Left lung (tissue), 10 donors: Measurements from ENCODE around the gene TRIM3. TPM values are rescaled to one million over a fixed set of nuclear protein-coding genes. Genes with fewer than 3 reads are reported as not detected.

Source experiments
- ATAC-seq: fragments of 200-7000 bp; cut with Tn5 transposase; one replicate; pipeline ENCODE4 v1.9.1; 2020; ENCODE audit warnings: moderate library complexity
- DNase-seq, 4 donors: peaks; one replicate each; pipeline ENCODE4 v3.0.0-alpha.2; 2013 to 2020
- H3K27ac ChIP-seq, 2 donors: fragments of 200-600 bp; sonication (generic) in 1 of 2; one replicate each; pipeline versions ENCODE4 v1.5.0 to v1.8.0; 2020 to 2021
- H3K27me3 ChIP-seq, 2 donors: fragments of 200-600 bp; sonication (generic) in 1 of 2; one replicate each; pipeline versions ENCODE4 v1.5.0 to v1.8.0; 2020 to 2021
- H3K36me3 ChIP-seq, 2 donors: fragments of 200-600 bp; sonication (generic) in 1 of 2; one replicate each; pipeline versions ENCODE4 v1.5.0 to v1.8.0; 2020 to 2021
- H3K4me1 ChIP-seq, 2 donors: fragments of 200-600 bp; one replicate each; pipeline ENCODE4 v1.8.0; 2021
- H3K4me3 ChIP-seq, 2 donors: fragments of 200-600 bp; sonication (generic) in 1 of 2; one replicate each; pipeline versions ENCODE4 v1.5.0 to v1.8.0; 2020 to 2021; ENCODE audit warnings: mild to moderate bottlenecking in 1 of 2
- H3K9me3 ChIP-seq, 2 donors: fragments of 200-600 bp; sonication (generic) in 1 of 2; one replicate each; pipeline versions ENCODE4 v1.5.0 to v1.8.0; 2020 to 2021
- CTCF ChIP-seq, 2 donors: fragments of 200-600 bp; sonication (generic) in 1 of 2; IDR thresholded peaks; one replicate each; pipeline versions ENCODE4 v1.5.0 to v1.8.0; 2021; ENCODE audit warnings: antibody characterized with exemption in 2 of 2
- intact Hi-C, 2 donors: fragments of 100-400 bp; cut with DNase I; formaldehyde crosslinking; loops; one replicate each; pipeline versions ENCODE4 v1.11.2 to v1.14.2; 2022
- polyA plus RNA-seq, 6 donors: library from polyadenylated mRNA; unstranded; fragments of 120-200 nt; gene quantifications; one replicate each; pipeline ENCODE4 v1.2.1, GENCODE V29; 2013; ENCODE audit not compliant: insufficient read length in 6 of 6
- total RNA-seq, 2 donors: library from RNA; stranded (reverse); fragmentation: NEBNext Ultra II Directional; extraction: Animal tissue kit (Norgen Biotek cat#: 25700); gene quantifications; one replicate each; pipeline ENCODE4 v1.2.1, GENCODE V29; 2021
- donor health status: DM: no; HTN: yes; CAD: no.
- donor health status: DM: no; HTN: no; CAD: no.

Gene TRIM3
- total and polyA plus RNA-seq, 8 donors = 20.6 to 35.5 (median 24.5) TPM

DNA sequence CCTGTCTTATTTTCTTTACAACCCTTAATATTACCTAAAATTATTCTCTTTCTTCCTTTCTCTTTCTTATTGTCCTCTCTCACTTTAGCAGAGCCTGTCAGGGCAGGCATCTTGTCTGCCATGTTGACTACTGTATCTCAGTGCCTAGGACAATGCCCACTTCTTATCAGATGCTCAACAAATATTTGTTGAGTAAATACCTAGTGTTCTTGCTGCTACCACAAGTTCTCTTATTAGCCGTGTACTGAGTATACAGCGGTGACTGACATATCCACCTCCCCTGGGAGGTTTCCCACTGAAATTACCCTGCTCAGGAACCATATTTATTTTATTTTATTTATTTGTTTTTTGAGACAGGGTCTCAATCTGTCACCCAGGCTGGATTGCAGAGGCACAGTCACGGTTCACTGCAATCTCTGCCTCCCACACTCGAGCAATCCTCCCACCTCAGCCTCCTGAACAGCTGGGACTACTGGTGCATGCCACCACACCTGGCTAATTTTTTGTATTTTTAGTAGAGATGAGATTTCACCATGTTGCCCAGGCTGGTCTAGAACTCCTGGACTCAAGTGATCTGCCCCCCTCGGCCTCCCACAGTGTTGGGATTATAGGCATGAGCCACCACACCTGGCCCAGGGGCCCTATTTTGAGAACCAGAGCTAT, 39.6 kb downstream of the TRIM3 start:
- no peak for ATAC-seq
- Histone ChIP-seq H3K4me3 (no peak overlapping the region), H3K36me3 (no peaks in the 10 kb centered on the region), H3K27ac (no peak overlapping the region), H3K27me3 (no peaks in the 10 kb centered on the region), H3K9me3 (no peaks in the 10 kb centered on the region), H3K4me1 (no peaks in the 10 kb centered on the region)
- no peak for TF ChIP-seq CTCF (IDR thresholded peaks at IDR 0.05)
- intact Hi-C loops = loop anchor here in 1 of 2 donors (10.0 kb wide), 1 partner anchor 71 kb away; no protein-coding TSS in a partner anchor
- DNase-seq = no peak

DNA sequence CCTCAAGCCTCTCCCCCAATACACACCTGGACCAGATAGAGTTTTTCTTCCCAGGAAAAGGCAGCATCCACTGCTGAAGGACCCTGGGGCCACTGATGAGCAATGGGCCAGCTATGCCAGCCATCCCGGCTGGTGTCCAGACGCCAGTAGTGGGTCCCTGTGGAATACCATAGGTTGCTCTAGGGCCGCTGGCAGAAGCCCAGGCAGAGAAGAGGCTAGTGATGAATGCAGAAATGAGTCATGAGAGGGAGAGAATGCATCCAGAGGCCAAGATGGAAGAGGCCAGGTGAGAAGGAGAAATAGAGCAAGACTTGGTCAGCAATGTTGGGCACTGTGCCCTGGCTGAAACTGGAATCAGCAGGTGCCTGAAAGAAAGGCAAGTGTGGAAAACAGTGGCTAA, 41.9 kb downstream of the TRIM3 start:
- intact Hi-C loops = loop anchor here in 1 of 2 donors (10.0 kb wide), 1 partner anchor 73 kb away; no protein-coding TSS in a partner anchor
- Histone ChIP-seq H3K27ac (no peak overlapping the region), H3K27me3 (no peaks in the 10 kb centered on the region), H3K36me3 (no peaks in the 10 kb centered on the region), H3K9me3 (no peaks in the 10 kb centered on the region), H3K4me1 (no peaks in the 10 kb centered on the region), H3K4me3 (no peak overlapping the region)
- no peak for TF ChIP-seq CTCF (IDR thresholded peaks at IDR 0.05)
- no peak for DNase-seq
- no peak for ATAC-seq

GRCh38 chr11:6427516-6427915, 46.2 kb downstream of the TRIM3 start:
- ATAC-seq (no peak), DNase-seq (no peak)
- intact Hi-C loops = no loop called here
- Histone ChIP-seq H3K4me3 (no peak overlapping the region), H3K4me1 (no peaks in the 10 kb centered on the region), H3K36me3 (no peaks in the 10 kb centered on the region), H3K9me3 (no peaks in the 10 kb centered on the region), H3K27me3 (peaks cover 0 to 12% of the 10 kb centered on the region in 2 donors), H3K27ac (no peak overlapping the region)
- TF ChIP-seq CTCF (IDR thresholded peaks at IDR 0.05) = no peak

DNA sequence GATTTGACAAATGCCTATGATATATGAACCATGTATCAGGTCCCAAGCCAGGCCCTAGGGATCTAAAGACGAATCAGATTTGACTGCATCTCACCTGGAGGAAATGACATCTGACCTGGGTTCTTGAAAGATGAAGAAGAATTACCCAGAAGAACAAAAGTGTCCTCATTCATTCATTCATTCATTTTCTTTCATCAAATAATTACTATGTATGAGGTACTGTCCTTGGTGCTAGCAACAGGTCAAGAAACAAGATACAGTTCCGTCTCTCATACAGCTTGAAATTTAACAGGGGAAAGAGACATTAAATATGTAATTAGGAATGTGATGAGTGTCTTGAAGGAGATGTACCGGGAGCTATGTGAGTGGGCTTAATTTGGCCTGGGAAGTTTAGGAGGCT, 53.1 kb downstream of the TRIM3 start:
- Histone ChIP-seq H3K27ac (no peak overlapping the region), H3K27me3 (peaks cover 0 to 42% of the 10 kb centered on the region in 2 donors), H3K36me3 (no peaks in the 10 kb centered on the region), H3K9me3 (no peaks in the 10 kb centered on the region), H3K4me1 (peaks cover 6 to 20% of the 10 kb centered on the region in 2 donors), H3K4me3 (no peak overlapping the region)
- no peak for ATAC-seq
- no peak for DNase-seq
- TF ChIP-seq CTCF (IDR thresholded peaks at IDR 0.05) = no peak
- intact Hi-C loops = no loop called here

DNA sequence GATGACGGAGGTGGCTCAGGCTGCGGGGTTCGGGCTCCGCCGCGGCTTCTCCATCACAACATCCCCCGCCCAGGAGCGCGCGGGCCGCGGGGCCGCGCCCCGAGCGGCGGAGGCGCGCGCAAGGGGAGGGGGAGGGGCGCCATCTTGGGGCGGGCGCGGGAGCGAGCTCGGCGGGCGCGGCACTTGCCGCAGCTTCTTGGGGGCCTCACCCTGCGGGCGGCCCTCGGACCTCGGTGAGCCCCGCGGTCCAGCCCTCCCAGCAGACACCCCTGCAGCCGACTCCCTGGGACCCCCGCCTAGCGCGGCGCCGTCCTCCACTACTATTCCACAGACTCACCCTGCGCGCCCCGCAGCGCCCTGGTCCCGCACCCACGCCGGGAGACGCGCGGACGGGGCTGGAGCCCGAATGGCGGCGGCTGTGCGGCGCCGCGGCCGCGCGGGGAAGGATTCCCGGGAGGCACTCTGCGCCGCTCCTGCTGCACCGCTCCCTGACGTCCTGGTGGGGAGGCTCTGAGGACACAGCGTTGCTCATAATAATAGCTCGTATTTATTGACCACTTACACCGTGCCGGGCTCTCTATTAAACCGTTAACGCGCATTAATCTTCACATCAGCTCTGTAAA, 54.6 kb downstream of the TRIM3 start, which contains the start of gene APBB1:
Gene APBB1 (minus strand): TSS at position 86 of the 623 bp plus-strand sequence. CDS start 7,747 bp downstream, outside the sequence.
- intact Hi-C loops = no loop called here
- Histone ChIP-seq H3K27me3 (peaks cover 0 to 42% of the 10 kb centered on the region in 2 donors), H3K9me3 (no peaks in the 10 kb centered on the region), H3K36me3 (no peaks in the 10 kb centered on the region), H3K4me3 (peak within 1 kb of the TSS; percentile 85 to 92), H3K4me1 (peaks cover 6 to 25% of the 10 kb centered on the region in 2 donors), H3K27ac (peak within 1 kb of the TSS; percentile 87 to 89)
- ATAC-seq = peak; percentile 97
- peak in 3 of 4 donors; percentile 75 to 85 (median 77) for DNase-seq
- no peak for TF ChIP-seq CTCF (IDR thresholded peaks at IDR 0.05)
